MM.1S (cell line): ENCODE results near the gene CASS4.

Source experiments
- DNase-seq: peaks from one replicate; pipeline ENCODE4 v3.0.0-alpha.2; 2015
- H2AFZ ChIP-seq: fragments of 300-600 bp; sonication (generic); 2 replicates; pipeline ENCODE4 v1.6.0; 2016; ENCODE audit warnings: antibody characterized with exemption, low read length
- H3F3A ChIP-seq: fragments of 300-600 bp; sonication (generic); 2 replicates; pipeline ENCODE4 v1.6.1; 2016; ENCODE audit warnings: mild to moderate bottlenecking, antibody characterized with exemption, low read length, moderate library complexity, mixed read lengths; ENCODE audit not compliant: insufficient read depth
- H3K27ac ChIP-seq: fragments of 300-600 bp; sonication (generic); 2 replicates; pipeline ENCODE4 v1.5.1; 2016; ENCODE audit warnings: mild to moderate bottlenecking, low read length
- H3K27me3 ChIP-seq: fragments of 300-600 bp; sonication (generic); replicated peaks from 2 replicates; pipeline ENCODE4 v1.6.0; 2016; ENCODE audit warnings: low read length; ENCODE audit not compliant: insufficient read depth
- H3K36me3 ChIP-seq: fragments of 300-600 bp; sonication (generic); replicated peaks from 2 replicates; pipeline ENCODE4 v1.6.1; 2016; ENCODE audit warnings: mild to moderate bottlenecking, low read length, mixed read lengths; ENCODE audit not compliant: insufficient read depth
- H3K4me1 ChIP-seq: fragments of 300-600 bp; sonication (generic); 2 replicates; pipeline ENCODE4 v1.6.1; 2016; ENCODE audit warnings: low read length, mixed read lengths
- H3K4me2 ChIP-seq: fragments of 300-600 bp; sonication (generic); 2 replicates; pipeline ENCODE4 v1.6.0; 2016; ENCODE audit warnings: low read depth, low read length
- H3K4me3 ChIP-seq: fragments of 300-600 bp; sonication (generic); 2 replicates; pipeline ENCODE4 v1.5.1; 2016; ENCODE audit warnings: low read length, mixed read lengths
- H3K79me2 ChIP-seq: fragments of 300-600 bp; sonication (generic); 2 replicates; pipeline ENCODE4 v1.6.1; 2016; ENCODE audit warnings: mixed run types, low read length, mixed read lengths
- H3K9ac ChIP-seq: fragments of 300-600 bp; sonication (generic); 2 replicates; pipeline ENCODE4 v1.6.1; 2016; ENCODE audit warnings: low read length, mixed read lengths
- H3K9me2 ChIP-seq: fragments of 300-600 bp; sonication (generic); replicated peaks from 2 replicates; pipeline ENCODE4 v1.6.1; 2016; ENCODE audit warnings: mild to moderate bottlenecking, low read length, mixed read lengths; ENCODE audit not compliant: insufficient read depth
- H3K9me3 ChIP-seq: fragments of 300-600 bp; sonication (generic); replicated peaks from 2 replicates; pipeline ENCODE4 v1.6.1; 2016; ENCODE audit warnings: mild to moderate bottlenecking, low read length, mixed read lengths; ENCODE audit not compliant: insufficient read depth
- H4K20me1 ChIP-seq: fragments of 300-600 bp; sonication (generic); 2 replicates; pipeline ENCODE4 v1.6.1; 2016; ENCODE audit warnings: mild to moderate bottlenecking, low read length, moderate library complexity, mixed read lengths; ENCODE audit not compliant: insufficient read depth
- CTCF ChIP-seq: fragments of 300-600 bp; sonication (generic); IDR thresholded peaks from 2 replicates; pipeline ENCODE4 v1.5.1; 2016; ENCODE audit warnings: antibody characterized with exemption, low read length, mixed read lengths
- EZH2 ChIP-seq: fragments of 300-600 bp; sonication (generic); optimal IDR thresholded peaks from 2 replicates; pipeline ENCODE3; 2017; ENCODE audit warnings: low read depth, mild to moderate bottlenecking, antibody characterized with exemption, low read length, mixed read lengths
- EZH2phosphoT487 ChIP-seq: fragments of 300-600 bp; sonication (generic); IDR thresholded peaks from 2 replicates; pipeline ENCODE4 v1.6.1; 2018; ENCODE audit warnings: antibody characterized with exemption, low read length

CASS4 gene

GRCh38 chr20:56469077-56469449, 57.0 kb downstream of the CASS4 start:
- H3F3A ChIP-seq, result no peaks in the 10 kb centered on the region
- H3K27me3 ChIP-seq, result peaks cover 10% of the 10 kb centered on the region; the same call in 1 of the 2 replicates
- H3K27ac ChIP-seq, result no peak overlapping the region
- TF ChIP-seq CTCF (no peak), EZH2phosphoT487 (no peak), EZH2 (no peak)
- H3K9ac ChIP-seq, result peak overlapping the region; percentile 83
- H4K20me1 ChIP-seq, result no peaks in the 10 kb centered on the region
- 0 out of 2 replicates have a peak, but pooled peaks cover 4% of the 10 kb centered on the region for H3K36me3 ChIP-seq
- H3K9me2 ChIP-seq, result no peaks in the 10 kb centered on the region
- no peaks in the 10 kb centered on the region for H3K9me3 ChIP-seq
- DNase-seq, result no peak
- peak overlapping the region; percentile 77 for H3K4me2 ChIP-seq
- H3K4me3 ChIP-seq, result peak overlapping the region; percentile 93
- H2AFZ ChIP-seq, result no peak overlapping the region
- peaks cover 8% of the 10 kb centered on the region for H3K4me1 ChIP-seq
- peaks cover 41% of the 10 kb centered on the region for H3K79me2 ChIP-seq

DNA sequence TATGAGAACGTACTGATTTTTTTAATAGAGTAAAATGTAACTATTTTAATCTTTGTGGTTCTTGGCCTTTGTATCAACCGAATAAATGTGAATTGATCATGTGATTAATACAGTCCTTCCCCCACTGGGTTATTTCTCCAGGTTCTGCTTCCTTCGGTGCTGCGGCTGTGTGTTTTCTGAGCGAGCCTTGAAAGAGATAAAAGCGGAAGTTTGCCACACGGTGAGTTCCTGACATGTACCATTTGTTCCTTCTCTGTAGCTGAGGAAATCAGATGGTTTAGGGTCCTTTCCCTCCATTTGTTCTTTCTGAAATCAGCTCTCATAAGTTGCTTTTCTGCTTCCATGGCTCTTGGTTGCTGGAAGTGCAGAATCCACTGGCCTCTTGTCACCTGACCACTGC, 71.9 kb downstream of the CASS4 start:
- TF ChIP-seq EZH2phosphoT487 (no peak), EZH2 (no peak), CTCF (no peak)
- no peak overlapping the region for H3K9ac ChIP-seq
- H3K4me2 ChIP-seq, result no peak overlapping the region
- no peaks in the 10 kb centered on the region for H3F3A ChIP-seq
- no peak overlapping the region for H2AFZ ChIP-seq
- no peaks in the 10 kb centered on the region for H3K27me3 ChIP-seq
- no peak overlapping the region for H3K4me3 ChIP-seq
- no peaks in the 10 kb centered on the region for H3K9me3 ChIP-seq
- DNase-seq, result no peak
- no peak overlapping the region for H3K27ac ChIP-seq
- peaks cover 6% of the 10 kb centered on the region; the same call in 1 of the 2 replicates for H3K36me3 ChIP-seq
- 0 out of 2 replicates have a peak, but pooled peaks cover 21% of the 10 kb centered on the region for H3K79me2 ChIP-seq
- peaks cover 10% of the 10 kb centered on the region for H3K4me1 ChIP-seq
- H4K20me1 ChIP-seq, result no peaks in the 10 kb centered on the region
- H3K9me2 ChIP-seq, result no peaks in the 10 kb centered on the region

- H3K27me3 ChIP-seq, result no peaks in the 10 kb centered on the region
- H3K9me2 ChIP-seq, result no peaks in the 10 kb centered on the region
- H3K4me3 ChIP-seq, result no peak overlapping the region
- no peak overlapping the region for H3K27ac ChIP-seq
- H3K9ac ChIP-seq, result no peak overlapping the region
- no peak overlapping the region for H3K4me2 ChIP-seq
- H3K4me1 ChIP-seq, result no peaks in the 10 kb centered on the region
- H3F3A ChIP-seq, result no peaks in the 10 kb centered on the region
- no peak for TF ChIP-seq CTCF
- no peak overlapping the region for H2AFZ ChIP-seq
- H4K20me1 ChIP-seq, result no peaks in the 10 kb centered on the region
- no peaks in the 10 kb centered on the region for H3K9me3 ChIP-seq
- peaks cover 6% of the 10 kb centered on the region; the same call in 1 of the 2 replicates for H3K36me3 ChIP-seq
- 0 out of 2 replicates have a peak, but pooled peaks cover 12% of the 10 kb centered on the region for H3K79me2 ChIP-seq
- DNase-seq, result no peak
These were observed 75.2 kb downstream of the CASS4 start for GRCh38 chr20:56487216-56487615.
